Mesenchymal stem cell (in vitro differentiated cells and primary cell): ENCODE data around the gene C12orf75.

ENCODE experiments used
- DNase-seq: peaks from one replicate; pipeline ENCODE4 v3.0.0-alpha.2; 2013
- H2AFZ ChIP-seq: one replicate; pipeline ENCODE4 v1.6.1; 2013; ENCODE audit warnings: low read depth, mild to moderate bottlenecking, control low read depth, inconsistent platforms, low read length, moderate library complexity
- H2AK5ac ChIP-seq: 2 replicates; pipeline ENCODE4 v1.6.1; 2013; ENCODE audit warnings: low read length, moderate library complexity, mild to moderate bottlenecking, inconsistent platforms; ENCODE audit not compliant: severe bottlenecking
- H2BK120ac ChIP-seq: one replicate; pipeline ENCODE4 v1.6.1; 2013; ENCODE audit warnings: low read depth, mild to moderate bottlenecking, inconsistent platforms, low read length, moderate library complexity
- H2BK12ac ChIP-seq, 2 experiments: one replicate each; pipeline ENCODE4 v1.6.1; 2013; ENCODE audit warnings: inconsistent platforms in 2 of 2, low read length in 2 of 2, mild to moderate bottlenecking in 2 of 2, moderate library complexity in 2 of 2, control low read depth in 1 of 2
- H2BK15ac ChIP-seq: one replicate; pipeline ENCODE4 v1.6.1; 2013; ENCODE audit warnings: mild to moderate bottlenecking, low read depth, inconsistent platforms; ENCODE audit not compliant: poor library complexity, severe bottlenecking
- H2BK5ac ChIP-seq: 2 replicates; pipeline ENCODE4 v1.6.1; 2013; ENCODE audit warnings: low read depth, mild to moderate bottlenecking, low read length, control low read depth, inconsistent platforms; ENCODE audit not compliant: poor library complexity, severe bottlenecking
- H3K14ac ChIP-seq, 2 experiments: one replicate each; pipeline ENCODE4 v1.6.1; 2013; ENCODE audit warnings: inconsistent platforms in 2 of 2, low read length in 2 of 2, control low read depth in 1 of 2, mild to moderate bottlenecking in 1 of 2, moderate library complexity in 1 of 2
- H3K18ac ChIP-seq, 2 experiments: one replicate each; pipeline ENCODE4 v1.6.1; 2013; ENCODE audit warnings: inconsistent platforms in 2 of 2, low read length in 2 of 2, control low read depth in 1 of 2, low read depth in 1 of 2, mild to moderate bottlenecking in 1 of 2
- H3K23ac ChIP-seq, 2 experiments: one replicate each; pipeline ENCODE4 v1.6.1; 2013; ENCODE audit warnings: inconsistent platforms in 2 of 2, low read length in 2 of 2, mild to moderate bottlenecking in 2 of 2, moderate library complexity in 2 of 2, control low read depth in 1 of 2
- H3K27ac ChIP-seq: 2 replicates; pipeline ENCODE4 v1.5.1; 2013; ENCODE audit warnings: mild to moderate bottlenecking, moderate library complexity, low read length, control low read depth, inconsistent platforms; ENCODE audit not compliant: poor library complexity, severe bottlenecking
- H3K27me3 ChIP-seq, 2 experiments: 2 replicates each; pipeline versions ENCODE4 v1.6.1 to v1.7.0; 2013; ENCODE audit warnings: low read length in 2 of 2, mild to moderate bottlenecking in 2 of 2, moderate library complexity in 2 of 2, control low read depth in 1 of 2, inconsistent platforms in 1 of 2; ENCODE audit not compliant: control insufficient read depth in 1 of 2, insufficient read depth in 1 of 2
- H3K36me3 ChIP-seq, 2 experiments: 2 replicates each; pipeline versions ENCODE4 v1.6.1 to v1.7.0; 2013; ENCODE audit warnings: low read length in 2 of 2, control low read depth in 1 of 2, inconsistent platforms in 1 of 2, low read depth in 1 of 2, mild to moderate bottlenecking in 1 of 2; ENCODE audit not compliant: insufficient read depth in 2 of 2, control insufficient read depth in 1 of 2
- H3K4ac ChIP-seq, 2 experiments: one replicate each; pipeline ENCODE4 v1.6.1; 2013; ENCODE audit warnings: inconsistent platforms in 2 of 2, low read length in 2 of 2, mild to moderate bottlenecking in 2 of 2, moderate library complexity in 2 of 2, control low read depth in 1 of 2, low read depth in 1 of 2
- H3K4me1 ChIP-seq: 2 replicates; pipeline ENCODE4 v1.6.1; 2013; ENCODE audit warnings: low read depth, low read length, control low read depth; ENCODE audit not compliant: control insufficient read depth, insufficient read depth
- H3K4me2 ChIP-seq: 2 replicates; pipeline ENCODE4 v1.6.1; 2013; ENCODE audit warnings: low read length, mild to moderate bottlenecking, inconsistent platforms; ENCODE audit not compliant: poor library complexity, severe bottlenecking
- H3K4me3 ChIP-seq, 2 experiments: 2 replicates each; pipeline versions ENCODE4 v1.5.1 to v1.7.0; 2013; ENCODE audit warnings: low read length in 2 of 2, mild to moderate bottlenecking in 2 of 2, control low read depth in 1 of 2, low read depth in 1 of 2; ENCODE audit not compliant: insufficient read depth in 1 of 2
- H3K79me1 ChIP-seq: replicated peaks from 2 replicates; pipeline ENCODE4 v1.6.1; 2013; ENCODE audit warnings: mild to moderate bottlenecking, control low read depth, low read length, inconsistent platforms; ENCODE audit not compliant: poor library complexity, severe bottlenecking
- H3K9ac ChIP-seq: 2 replicates; pipeline ENCODE4 v1.7.0; 2013; ENCODE audit warnings: mild to moderate bottlenecking, low read length, moderate library complexity
- H3K9me3 ChIP-seq: 2 replicates; pipeline ENCODE4 v1.7.0; 2013; ENCODE audit warnings: mild to moderate bottlenecking, low read length; ENCODE audit not compliant: control insufficient read depth
- H4K8ac ChIP-seq: one replicate; pipeline ENCODE4 v1.6.1; 2013; ENCODE audit warnings: inconsistent platforms, mild to moderate bottlenecking, low read length, moderate library complexity
- H4K91ac ChIP-seq: one replicate; pipeline ENCODE4 v1.6.1; 2013; ENCODE audit warnings: mild to moderate bottlenecking, low read length, inconsistent platforms
- WGBS: methylation state at CpG from one replicate; pipeline ENCODE4 v1.1.7; 2013; ENCODE audit warnings: mixed read lengths; 5-methylcytosine and 5-hydroxymethylcytosine counted together

C12orf75 gene

DNA sequence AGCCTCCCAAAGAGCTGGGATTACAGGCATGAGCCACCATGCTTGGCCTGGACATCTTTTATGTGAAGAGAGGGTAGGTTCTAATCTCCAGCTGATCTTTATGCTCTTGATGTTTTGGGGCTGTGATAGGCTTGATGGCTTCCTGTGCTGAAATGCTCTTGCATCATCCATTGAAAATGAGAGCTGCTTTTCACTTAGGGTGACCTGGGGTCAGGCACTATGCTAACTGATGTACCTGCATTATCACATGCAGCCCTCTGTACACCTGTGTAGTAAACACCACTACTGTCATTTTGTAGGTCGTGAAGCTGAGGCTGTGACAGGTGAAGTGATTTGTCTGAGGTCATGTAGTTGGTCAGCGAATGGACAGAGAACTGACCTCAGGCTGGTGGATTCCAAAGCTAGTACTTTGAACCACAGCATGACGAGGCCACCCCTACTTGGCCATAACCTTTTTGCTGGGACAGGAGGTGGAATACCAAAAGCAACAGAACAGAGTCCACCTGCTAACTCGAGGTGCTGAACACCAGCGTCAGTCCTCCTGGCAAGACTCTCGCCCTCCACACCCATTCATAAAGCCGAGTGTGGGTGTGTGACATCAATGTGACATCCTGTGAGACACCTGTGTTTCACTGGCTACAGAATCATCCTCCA is 69.1 kb downstream of the C12orf75 start:
- no peak for DNase-seq
- no peak overlapping the region for H4K91ac ChIP-seq
- 92% methylated on average over 7 of the region's 7 CpGs for WGBS
- no peak overlapping the region for H2BK15ac ChIP-seq
- no peak overlapping the region for H3K4me3 ChIP-seq
- H3K79me1 ChIP-seq, result no peaks in the 10 kb centered on the region
- no peak overlapping the region for H3K23ac ChIP-seq
- no peak overlapping the region for H2AFZ ChIP-seq
- H3K27ac ChIP-seq, result no peak overlapping the region
- no peaks in the 10 kb centered on the region for H3K27me3 ChIP-seq
- peak overlapping the region in 1 of 2 experiments; percentile 55 for H3K14ac ChIP-seq
- no peak overlapping the region for H4K8ac ChIP-seq
- no peaks in the 10 kb centered on the region for H3K9me3 ChIP-seq
- peaks cover 0 to 8% of the 10 kb centered on the region in 2 experiments for H3K36me3 ChIP-seq
- H3K4me1 ChIP-seq, result no peaks in the 10 kb centered on the region
- H3K18ac ChIP-seq, result no peak overlapping the region
- no peak overlapping the region for H2BK120ac ChIP-seq
- H2AK5ac ChIP-seq, result no peak overlapping the region
- no peak overlapping the region for H3K9ac ChIP-seq
- no peak overlapping the region for H3K4ac ChIP-seq
- H2BK5ac ChIP-seq, result no peak overlapping the region
- H2BK12ac ChIP-seq, result no peak overlapping the region
- no peak overlapping the region for H3K4me2 ChIP-seq

DNA sequence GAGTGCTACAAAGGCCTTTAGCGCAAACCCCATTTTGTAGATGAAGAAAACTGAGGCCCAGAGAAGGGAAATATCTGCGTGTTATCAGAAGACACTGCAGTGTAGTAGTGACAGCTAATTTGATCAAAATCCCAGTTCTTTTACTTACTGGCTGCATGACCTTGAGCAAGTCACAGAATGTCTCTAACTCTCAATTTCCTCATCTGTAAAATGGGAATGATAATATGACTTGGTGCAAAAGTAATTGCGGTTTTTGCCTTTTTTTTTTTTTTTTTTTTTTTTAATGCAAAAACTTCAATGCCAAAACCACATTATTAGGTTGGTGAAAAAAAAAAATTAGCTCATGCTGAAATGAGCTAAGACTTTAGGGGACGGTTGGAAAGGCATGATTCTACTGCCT is 69.7 kb downstream of the C12orf75 start:
- no peak overlapping the region for H2BK15ac ChIP-seq
- H2AK5ac ChIP-seq, result no peak overlapping the region
- H3K27me3 ChIP-seq, result no peaks in the 10 kb centered on the region
- H2AFZ ChIP-seq, result no peak overlapping the region
- H3K14ac ChIP-seq, result no peak overlapping the region
- H3K4ac ChIP-seq, result no peak overlapping the region
- no peak overlapping the region for H2BK5ac ChIP-seq
- peaks cover 0 to 10% of the 10 kb centered on the region in 2 experiments for H3K36me3 ChIP-seq
- H3K9me3 ChIP-seq, result no peaks in the 10 kb centered on the region
- no peak overlapping the region for H3K4me2 ChIP-seq
- no peak overlapping the region for H3K9ac ChIP-seq
- H3K27ac ChIP-seq, result no peak overlapping the region
- H4K8ac ChIP-seq, result no peak overlapping the region
- H3K18ac ChIP-seq, result no peak overlapping the region
- no peak overlapping the region for H2BK120ac ChIP-seq
- no peak overlapping the region for H3K4me3 ChIP-seq
- no peaks in the 10 kb centered on the region for H3K4me1 ChIP-seq
- no peaks in the 10 kb centered on the region for H3K79me1 ChIP-seq
- H3K23ac ChIP-seq, result no peak overlapping the region
- H2BK12ac ChIP-seq, result no peak overlapping the region
- WGBS, result 91% methylated on average over 3 of the region's 4 CpGs
- H4K91ac ChIP-seq, result no peak overlapping the region
- no peak for DNase-seq

DNA sequence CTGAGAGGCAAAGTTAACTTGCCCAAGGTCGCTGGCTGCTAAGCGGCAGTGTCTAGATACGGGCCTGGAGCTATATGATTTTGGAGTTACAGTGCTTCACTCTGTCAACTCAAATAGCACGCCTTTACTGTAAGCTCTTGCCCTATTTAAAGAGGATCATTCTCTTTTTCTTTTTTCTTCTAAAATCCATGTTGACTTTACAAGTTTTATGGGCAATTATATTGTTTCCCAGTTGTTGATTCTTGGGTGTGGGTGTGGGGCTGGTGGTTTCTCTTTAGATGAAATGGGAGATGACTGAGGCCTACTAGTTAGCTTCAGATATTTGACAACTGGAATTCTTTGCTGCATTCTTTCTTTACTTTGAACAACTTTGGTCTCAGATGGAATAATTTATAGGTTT is 70.7 kb downstream of the C12orf75 start:
- H3K27me3 ChIP-seq, result no peaks in the 10 kb centered on the region
- no peak overlapping the region for H4K8ac ChIP-seq
- H3K4ac ChIP-seq, result no peak overlapping the region
- no peak overlapping the region for H3K9ac ChIP-seq
- H3K27ac ChIP-seq, result no peak overlapping the region
- no peak overlapping the region for H3K4me3 ChIP-seq
- no peak overlapping the region for H2BK5ac ChIP-seq
- WGBS, result 100% methylated on average over 4 of the region's 4 CpGs
- H3K4me1 ChIP-seq, result no peaks in the 10 kb centered on the region
- no peaks in the 10 kb centered on the region for H3K9me3 ChIP-seq
- H3K18ac ChIP-seq, result no peak overlapping the region
- DNase-seq, result no peak
- no peak overlapping the region for H3K23ac ChIP-seq
- no peak overlapping the region for H2AK5ac ChIP-seq
- no peak overlapping the region for H3K14ac ChIP-seq
- H3K79me1 ChIP-seq, result no peaks in the 10 kb centered on the region
- no peak overlapping the region for H4K91ac ChIP-seq
- H2AFZ ChIP-seq, result no peak overlapping the region
- peaks cover 0 to 12% of the 10 kb centered on the region in 2 experiments for H3K36me3 ChIP-seq
- no peak overlapping the region for H2BK15ac ChIP-seq
- H3K4me2 ChIP-seq, result no peak overlapping the region
- no peak overlapping the region for H2BK12ac ChIP-seq
- no peak overlapping the region for H2BK120ac ChIP-seq

DNA sequence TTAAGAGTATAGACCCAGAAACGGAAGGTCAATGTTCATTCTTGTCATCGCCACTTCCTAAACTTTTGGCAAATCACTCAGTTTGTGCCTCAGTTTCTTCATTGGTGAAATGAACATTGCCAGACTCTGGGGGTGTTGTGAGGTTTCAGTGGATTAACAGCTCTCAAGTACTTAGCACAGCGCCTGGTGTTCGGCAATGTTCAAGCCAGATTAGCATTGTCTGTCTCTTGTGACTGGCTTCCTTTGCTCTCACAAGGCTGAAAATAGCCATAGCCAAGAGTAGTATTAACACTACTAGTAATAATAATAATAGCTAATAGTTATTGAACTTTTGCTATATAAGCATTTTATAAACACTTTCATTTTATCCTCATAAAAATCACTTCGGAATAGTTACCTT is 71.9 kb downstream of the C12orf75 start:
- Histone ChIP-seq H2AK5ac (no peak overlapping the region), H3K18ac (no peak overlapping the region), H4K8ac (no peak overlapping the region), H3K9ac (no peak overlapping the region), H3K36me3 (peaks cover 0 to 16% of the 10 kb centered on the region in 2 experiments), H2AFZ (no peak overlapping the region), H3K4me1 (no peaks in the 10 kb centered on the region), H3K14ac (no peak overlapping the region), H2BK12ac (no peak overlapping the region), H4K91ac (no peak overlapping the region), H2BK5ac (no peak overlapping the region), H3K4me3 (no peak overlapping the region), H2BK15ac (no peak overlapping the region), H3K4ac (no peak overlapping the region), H3K79me1 (no peaks in the 10 kb centered on the region), H3K23ac (no peak overlapping the region), H2BK120ac (no peak overlapping the region), H3K27me3 (no peaks in the 10 kb centered on the region), H3K27ac (no peak overlapping the region), H3K4me2 (no peak overlapping the region), H3K9me3 (no peaks in the 10 kb centered on the region)
- WGBS, result 94% methylated on average over 5 of the region's 5 CpGs
- no peak for DNase-seq
